OCI-LY1 (cell line): ENCODE measurements around the gene CDC45.

Experiments used
- H2AFZ ChIP-seq: fragments of 200-600 bp; sonication (generic), shearing (Covaris generic); 2 replicates; pipeline ENCODE4 v1.6.0; 2014; ENCODE audit warnings: antibody characterized with exemption, mild to moderate bottlenecking, low read length
- H3F3A ChIP-seq: fragments of 200-600 bp; sonication (generic), shearing (Covaris generic); 2 replicates; pipeline ENCODE4 v1.6.0; 2014; ENCODE audit warnings: mild to moderate bottlenecking, antibody characterized with exemption, low read length, moderate library complexity; ENCODE audit not compliant: insufficient read depth
- H3K27ac ChIP-seq: fragments of 200-600 bp; sonication (generic); 2 replicates; pipeline ENCODE4 v1.5.1; 2014; ENCODE audit warnings: low read length, mixed run types, mild to moderate bottlenecking, low read depth; ENCODE audit not compliant: poor library complexity, severe bottlenecking
- H3K27me3 ChIP-seq: fragments of 200-600 bp; sonication (generic); 2 replicates; pipeline ENCODE4 v1.6.0; 2014; ENCODE audit warnings: antibody characterized with exemption, mild to moderate bottlenecking, low read length, moderate library complexity; ENCODE audit not compliant: insufficient read depth
- H3K36me3 ChIP-seq: fragments of 200-600 bp; sonication (generic); 2 replicates; pipeline ENCODE4 v1.6.1; 2014; ENCODE audit warnings: mild to moderate bottlenecking, antibody characterized with exemption, low read length, moderate library complexity, mixed read lengths; ENCODE audit not compliant: insufficient read depth
- H3K4me1 ChIP-seq: fragments of 200-600 bp; sonication (generic); 2 replicates; pipeline ENCODE4 v1.5.1; 2014; ENCODE audit warnings: mild to moderate bottlenecking, low read length, moderate library complexity; ENCODE audit not compliant: insufficient read depth, severe bottlenecking
- H3K4me2 ChIP-seq: fragments of 200-600 bp; sonication (generic), shearing (Covaris generic); 2 replicates; pipeline ENCODE4 v1.6.1; 2014; ENCODE audit warnings: low read length
- H3K4me3 ChIP-seq: fragments of 200-600 bp; sonication (generic); 2 replicates; pipeline ENCODE4 v1.5.1; 2014; ENCODE audit warnings: low read length, low read depth, mild to moderate bottlenecking, mixed read lengths; ENCODE audit not compliant: poor library complexity, severe bottlenecking
- H3K79me2 ChIP-seq: fragments of 200-600 bp; shearing (Covaris generic); 2 replicates; pipeline ENCODE4 v1.6.1; 2016; ENCODE audit warnings: mixed run types, low read length, mixed read lengths; ENCODE audit not compliant: insufficient read depth
- H3K9ac ChIP-seq: fragments of 200-600 bp; sonication (generic), shearing (Covaris generic); 2 replicates; pipeline ENCODE4 v1.6.1; 2014; ENCODE audit warnings: mild to moderate bottlenecking, low read length, mixed read lengths
- H3K9me2 ChIP-seq: fragments of 200-600 bp; sonication (generic), shearing (Covaris generic); 2 replicates; pipeline ENCODE4 v1.6.1; 2014; ENCODE audit warnings: low read depth, mild to moderate bottlenecking, low read length, mixed read lengths
- H3K9me3 ChIP-seq: fragments of 200-600 bp; shearing (Covaris generic); 2 replicates; pipeline ENCODE4 v1.6.1; 2014; ENCODE audit warnings: low read length, mixed read lengths
- H4K20me1 ChIP-seq: fragments of 200-600 bp; sonication (generic), shearing (Covaris generic); 2 replicates; pipeline ENCODE4 v1.6.0; 2016; ENCODE audit warnings: mild to moderate bottlenecking, low read length; ENCODE audit not compliant: insufficient read depth
- CTCF ChIP-seq: fragments of 200-600 bp; sonication (generic), shearing (Covaris generic); IDR thresholded peaks from 2 replicates; pipeline ENCODE4 v1.5.1; 2017; ENCODE audit warnings: mild to moderate bottlenecking, antibody characterized with exemption, low read length, moderate library complexity, mixed read lengths
- EZH2 ChIP-seq: fragments of 200-600 bp; sonication (generic), shearing (Covaris generic); IDR thresholded peaks from 2 replicates; pipeline ENCODE4 v1.8.0; 2017; ENCODE audit warnings: borderline replicate concordance, mixed run types, mild to moderate bottlenecking, antibody characterized with exemption, low read length, moderate library complexity, mixed read lengths

CDC45 gene

GRCh38 chr22:19464975-19465374 is 14.7 kb upstream of the CDC45 start:
- no peak for TF ChIP-seq EZH2
- TF ChIP-seq CTCF: no peak
- H3K9me2 ChIP-seq: no peaks in the 10 kb centered on the region
- no peaks in the 10 kb centered on the region for H3K4me1 ChIP-seq
- peaks cover 98% of the 10 kb centered on the region for H3K36me3 ChIP-seq
- H4K20me1 ChIP-seq: no peaks in the 10 kb centered on the region
- no peak overlapping the region for H3K27ac ChIP-seq
- H3K9me3 ChIP-seq: no peaks in the 10 kb centered on the region
- H3F3A ChIP-seq: no peaks in the 10 kb centered on the region
- no peaks in the 10 kb centered on the region for H3K27me3 ChIP-seq
- H3K79me2 ChIP-seq: no peaks in the 10 kb centered on the region
- no peak overlapping the region for H3K4me3 ChIP-seq
- no peak overlapping the region for H2AFZ ChIP-seq
- no peak overlapping the region for H3K9ac ChIP-seq
- no peak overlapping the region for H3K4me2 ChIP-seq

- H3K4me3 ChIP-seq: no peak overlapping the region
- H2AFZ ChIP-seq: no peak overlapping the region
- H3K4me1 ChIP-seq: no peaks in the 10 kb centered on the region
- no peaks in the 10 kb centered on the region for H3K9me2 ChIP-seq
- no peaks in the 10 kb centered on the region for H3K9me3 ChIP-seq
- H4K20me1 ChIP-seq: no peaks in the 10 kb centered on the region
- TF ChIP-seq CTCF: no peak
- TF ChIP-seq EZH2: no peak
- H3K9ac ChIP-seq: no peak overlapping the region
- H3K36me3 ChIP-seq: peaks cover 95% of the 10 kb centered on the region
- no peaks in the 10 kb centered on the region for H3K79me2 ChIP-seq
- no peak overlapping the region for H3K27ac ChIP-seq
- H3F3A ChIP-seq: no peaks in the 10 kb centered on the region
- H3K27me3 ChIP-seq: no peaks in the 10 kb centered on the region
- H3K4me2 ChIP-seq: no peak overlapping the region
Measured at GRCh38 chr22:19466126-19466716, 13.5 kb upstream of the CDC45 start.

GRCh38 chr22:19466848-19467752 is 12.6 kb upstream of the CDC45 start:
- Histone ChIP-seq H3K4me1 (no peaks in the 10 kb centered on the region), H4K20me1 (no peaks in the 10 kb centered on the region), H3K79me2 (no peaks in the 10 kb centered on the region), H3K27me3 (no peaks in the 10 kb centered on the region), H3K4me2 (no peak overlapping the region), H3K9me2 (no peaks in the 10 kb centered on the region), H3K9me3 (no peaks in the 10 kb centered on the region), H3K27ac (no peak overlapping the region), H3K9ac (no peak overlapping the region), H2AFZ (no peak overlapping the region), H3K4me3 (no peak overlapping the region), H3F3A (no peaks in the 10 kb centered on the region), H3K36me3 (peaks cover 96% of the 10 kb centered on the region)
- no peak for TF ChIP-seq EZH2
- no peak for TF ChIP-seq CTCF
